ENCODE results near the gene OR52W1.
"Not testable (repeated sequence)": the region's sequence is repeated elsewhere in the genome, so short reads cannot be mapped to it uniquely, and the experiment has no call there.

The OR52W1 gene

GRCh38 chr11:6240139-6240538 lies 41.1 kb downstream of the OR52W1 start:
- no peaks in the 10 kb centered on the region for H3K36me3 ChIP-seq (ENCODE audit: control insufficient read depth, low read depth, low read length)
- no peak overlapping the region for H3K4me3 ChIP-seq (ENCODE audit: low read length)
- no peak overlapping the region for H3K27ac ChIP-seq (ENCODE audit: low read length)
- no peaks in the 10 kb centered on the region for H3K4me1 ChIP-seq (ENCODE audit: control insufficient read depth, low read depth, low read length)
- H3K9me3 ChIP-seq (ENCODE audit: control insufficient read depth, low read depth, low read length), result no peaks in the 10 kb centered on the region
- no peaks in the 10 kb centered on the region for H3K27me3 ChIP-seq (ENCODE audit: control insufficient read depth, insufficient read depth, low read length)
- no peak overlapping the region for H3K9ac ChIP-seq (ENCODE audit: low read length)

DNA sequence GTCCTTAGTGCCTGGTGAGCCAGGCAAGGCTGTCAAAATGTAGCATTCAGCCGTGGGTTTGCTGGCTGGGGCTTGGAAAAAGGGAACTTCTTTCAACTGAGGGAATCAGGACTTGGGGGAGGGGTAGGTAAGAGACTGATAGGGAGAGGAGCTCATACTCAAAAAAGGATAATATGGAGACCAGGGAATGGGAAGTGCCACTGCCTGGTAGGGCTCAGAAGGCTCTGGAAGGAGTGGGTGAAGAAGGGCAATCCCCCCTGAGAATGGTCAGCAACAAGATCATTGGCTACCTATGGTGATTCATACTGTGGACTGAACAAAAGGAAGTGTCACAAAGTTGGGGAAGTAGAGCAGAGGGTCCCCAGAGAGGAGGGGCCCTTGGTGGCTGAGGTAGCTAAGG lies 41.8 kb downstream of the OR52W1 start:
- no peaks in the 10 kb centered on the region for H3K27me3 ChIP-seq (ENCODE audit: control insufficient read depth, insufficient read depth, low read length)
- no peak overlapping the region for H3K4me3 ChIP-seq (ENCODE audit: low read length)

DNA sequence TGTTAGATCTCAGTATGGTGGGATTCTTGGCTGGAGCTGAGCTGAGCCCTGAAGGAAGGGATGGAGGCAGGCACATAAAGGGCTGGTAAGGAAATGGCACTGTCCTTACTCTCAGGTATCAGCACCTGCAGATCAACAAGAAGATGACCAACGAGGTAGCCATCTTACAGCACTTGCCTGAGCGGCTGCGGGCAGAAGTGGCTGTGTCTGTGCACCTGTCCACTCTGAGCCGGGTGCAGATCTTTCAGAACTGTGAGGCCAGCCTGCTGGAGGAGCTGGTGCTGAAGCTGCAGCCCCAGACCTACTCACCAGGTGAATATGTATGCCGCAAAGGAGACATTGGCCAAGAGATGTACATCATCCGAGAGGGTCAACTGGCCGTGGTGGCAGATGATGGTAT lies 42.3 kb downstream of the OR52W1 start:
- Histone ChIP-seq H3K9me3 (ENCODE audit: control insufficient read depth, low read depth, low read length) (no peaks in the 10 kb centered on the region), H3K9ac (ENCODE audit: low read length) (no peak overlapping the region), H3K4me1 (ENCODE audit: control insufficient read depth, low read depth, low read length) (no peaks in the 10 kb centered on the region), H3K4me3 (ENCODE audit: low read length) (no peak overlapping the region), H3K36me3 (ENCODE audit: control insufficient read depth, low read depth, low read length) (no peaks in the 10 kb centered on the region), H3K27ac (ENCODE audit: low read length) (no peak overlapping the region), H3K27me3 (ENCODE audit: control insufficient read depth, insufficient read depth, low read length) (no peaks in the 10 kb centered on the region)

More for the DNA sequence above, 41.8 kb downstream of the OR52W1 start:
- Histone ChIP-seq H3K9me3 (ENCODE audit: control insufficient read depth, low read depth, low read length) (no peaks in the 10 kb centered on the region), H3K27ac (ENCODE audit: low read length) (no peak overlapping the region), H3K4me1 (ENCODE audit: control insufficient read depth, low read depth, low read length) (no peaks in the 10 kb centered on the region), H3K9ac (ENCODE audit: low read length) (no peak overlapping the region), H3K36me3 (ENCODE audit: control insufficient read depth, low read depth, low read length) (no peaks in the 10 kb centered on the region)

DNA sequence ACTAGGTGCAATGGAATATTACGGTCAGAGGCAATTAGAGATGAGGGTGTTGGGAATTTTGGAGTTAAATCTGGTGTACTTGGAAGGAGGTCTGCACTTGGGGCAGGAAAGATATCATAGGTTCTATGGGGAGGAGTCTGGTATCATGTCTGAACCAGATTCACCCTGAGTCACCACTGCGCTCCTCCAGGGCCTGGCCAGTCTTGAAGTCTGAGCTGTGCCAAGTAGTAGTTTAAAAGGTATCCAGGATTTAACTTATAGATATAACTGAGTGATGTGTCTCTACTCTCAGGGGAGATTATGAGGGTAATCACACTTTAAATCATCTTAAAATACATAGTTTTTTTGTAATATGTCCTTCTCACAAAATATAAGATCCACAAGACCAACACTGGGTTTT lies 46.5 kb downstream of the OR52W1 start:
- Histone ChIP-seq H3K4me3 (ENCODE audit: low read length) (no peak overlapping the region), H3K27me3 (ENCODE audit: control insufficient read depth, insufficient read depth, low read length) (no peaks in the 10 kb centered on the region), H3K9me3 (ENCODE audit: control insufficient read depth, low read depth, low read length) (no peaks in the 10 kb centered on the region), H3K27ac (ENCODE audit: low read length) (no peak overlapping the region), H3K9ac (ENCODE audit: low read length) (no peak overlapping the region), H3K4me1 (ENCODE audit: control insufficient read depth, low read depth, low read length) (no peaks in the 10 kb centered on the region), H3K36me3 (ENCODE audit: control insufficient read depth, low read depth, low read length) (no peaks in the 10 kb centered on the region)

- no peak overlapping the region for H3K4me3 ChIP-seq (ENCODE audit: low read length)
- H3K27me3 ChIP-seq (ENCODE audit: control insufficient read depth, insufficient read depth, low read length), result no peaks in the 10 kb centered on the region
- no peaks in the 10 kb centered on the region for H3K9me3 ChIP-seq (ENCODE audit: control insufficient read depth, low read depth, low read length)
- H3K9ac ChIP-seq (ENCODE audit: low read length), result no peak overlapping the region
- H3K36me3 ChIP-seq (ENCODE audit: control insufficient read depth, low read depth, low read length), result no peaks in the 10 kb centered on the region
- peaks cover 7% of the 10 kb centered on the region for H3K4me1 ChIP-seq (ENCODE audit: control insufficient read depth, low read depth, low read length)
- no peak overlapping the region for H3K27ac ChIP-seq (ENCODE audit: low read length)
Observed at GRCh38 chr11:6248248-6248647, 49.2 kb downstream of the OR52W1 start.

DNA sequence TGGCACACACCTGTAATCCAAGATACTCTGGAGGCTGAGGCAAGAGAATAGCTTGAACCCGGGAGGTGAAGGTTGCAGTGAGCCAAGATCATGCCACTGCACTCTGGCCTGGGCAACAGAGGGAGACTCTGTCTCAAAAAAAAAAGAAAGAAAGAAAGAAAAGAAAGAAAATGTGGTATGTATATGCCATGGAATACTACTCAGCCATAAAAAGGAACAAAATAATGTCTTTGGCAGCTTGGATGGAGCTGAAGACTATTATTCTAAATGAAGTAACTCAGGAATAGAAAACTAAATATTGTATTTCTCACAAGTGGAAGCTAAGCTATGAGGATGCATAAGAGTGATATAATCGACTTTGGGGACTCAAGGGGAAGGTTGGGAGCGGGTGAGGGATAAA lies 49.9 kb downstream of the OR52W1 start:
- H3K4me1 ChIP-seq (ENCODE audit: control insufficient read depth, low read depth, low read length); H3K9ac ChIP-seq (ENCODE audit: low read length); H3K27ac ChIP-seq (ENCODE audit: low read length); H3K4me3 ChIP-seq (ENCODE audit: low read length); H3K9me3 ChIP-seq (ENCODE audit: control insufficient read depth, low read depth, low read length); H3K27me3 ChIP-seq (ENCODE audit: control insufficient read depth, insufficient read depth, low read length); H3K36me3 ChIP-seq (ENCODE audit: control insufficient read depth, low read depth, low read length): not testable (repeated sequence)
